HUES48 (cell line): ENCODE results near the gene SLC16A14.

Source experiments
- H3K27ac ChIP-seq: one replicate; pipeline ENCODE4 v1.7.0; 2013; ENCODE audit warnings: low read depth, low read length, inconsistent platforms
- H3K27me3 ChIP-seq: 2 replicates; pipeline ENCODE4 v1.6.1; 2013; ENCODE audit warnings: mild to moderate bottlenecking, low read length; ENCODE audit not compliant: control insufficient read depth, insufficient read depth
- H3K36me3 ChIP-seq: 2 replicates; pipeline ENCODE4 v1.6.1; 2013; ENCODE audit warnings: low read length; ENCODE audit not compliant: control insufficient read depth, insufficient read depth
- H3K4me1 ChIP-seq: 2 replicates; pipeline ENCODE4 v1.6.1; 2013; ENCODE audit warnings: mild to moderate bottlenecking, low read length; ENCODE audit not compliant: control insufficient read depth, insufficient read depth
- H3K4me3 ChIP-seq: 2 replicates; pipeline ENCODE4 v1.5.1; 2013; ENCODE audit warnings: mild to moderate bottlenecking, low read depth, low read length
- H3K9ac ChIP-seq: 2 replicates; pipeline ENCODE4 v1.6.1; 2013; ENCODE audit warnings: mild to moderate bottlenecking, low read depth, low read length, moderate library complexity
- H3K9me3 ChIP-seq: 2 replicates; pipeline ENCODE4 v1.6.1; 2013; ENCODE audit warnings: low read length; ENCODE audit not compliant: control insufficient read depth, insufficient read depth

The SLC16A14 gene

GRCh38 chr2:230071421-230071820 lies 2.7 kb upstream of the SLC16A14 start:
- Histone ChIP-seq H3K4me1 (0 out of 2 replicates have a peak, but pooled peaks cover 3% of the 10 kb centered on the region), H3K27ac (no peak overlapping the region), H3K27me3 (peaks cover 31% of the 10 kb centered on the region), H3K9ac (no peak overlapping the region), H3K9me3 (no peaks in the 10 kb centered on the region), H3K4me3 (no peak overlapping the region), H3K36me3 (no peaks in the 10 kb centered on the region)

DNA sequence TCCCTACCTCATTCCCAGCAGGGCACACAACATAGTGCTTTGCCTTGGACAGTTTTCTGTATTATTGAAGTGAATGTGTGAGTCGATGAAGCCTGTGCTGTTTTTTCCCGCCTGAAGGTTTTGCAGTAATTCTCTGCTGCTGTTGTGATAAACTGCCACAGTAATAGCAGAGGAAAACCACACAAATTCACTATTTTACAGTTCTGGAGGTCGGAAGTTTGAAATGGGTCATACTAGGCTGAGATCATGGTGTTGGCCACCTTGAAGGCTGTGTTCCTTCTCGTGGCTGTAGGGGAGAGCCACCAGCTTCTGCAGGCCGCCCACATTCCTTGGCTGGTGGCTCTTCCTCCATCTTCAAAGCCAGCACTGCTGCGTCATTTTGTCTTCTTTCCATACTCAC lies 678 bp upstream of the SLC16A14 start:
- no peak overlapping the region for H3K4me3 ChIP-seq
- H3K4me1 ChIP-seq: 0 out of 2 replicates have a peak, but pooled peaks cover 3% of the 10 kb centered on the region
- no peaks in the 10 kb centered on the region for H3K9me3 ChIP-seq
- H3K36me3 ChIP-seq: no peaks in the 10 kb centered on the region
- H3K27ac ChIP-seq: no peak overlapping the region
- peaks cover 31% of the 10 kb centered on the region for H3K27me3 ChIP-seq
- H3K9ac ChIP-seq: no peak overlapping the region

DNA sequence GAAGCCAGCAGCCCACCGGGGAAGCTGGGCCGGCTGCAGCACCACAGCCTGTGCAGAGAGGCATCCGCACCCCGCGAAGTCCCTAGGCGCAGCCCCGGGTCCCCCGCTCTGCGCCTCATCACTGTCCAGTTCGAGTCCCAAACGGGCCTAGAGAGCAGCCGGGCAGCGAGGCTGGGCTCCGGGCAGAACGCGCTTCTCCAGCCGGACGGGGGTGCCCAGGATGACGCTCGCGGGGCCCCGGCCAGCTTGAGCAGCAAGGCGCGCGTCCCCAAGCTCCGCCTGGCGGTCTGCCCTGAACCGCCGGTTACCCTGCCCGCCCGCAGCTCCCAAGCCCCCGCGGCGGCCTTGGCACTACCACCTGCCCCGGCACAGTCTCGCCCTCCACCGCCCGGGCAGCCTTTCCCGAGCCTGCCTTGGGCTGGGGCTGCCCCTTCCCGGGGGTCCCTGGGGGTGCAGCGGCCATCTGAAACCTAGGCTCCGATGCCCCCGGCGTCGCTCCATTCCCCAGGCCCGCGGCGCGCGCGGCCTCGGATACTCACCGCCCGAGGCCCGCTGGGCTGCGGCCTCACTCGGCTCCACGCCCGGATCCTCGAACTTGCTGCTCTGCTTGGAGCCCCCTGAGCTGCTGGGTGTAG lies 591 bp downstream of the SLC16A14 start:
- H3K4me1 ChIP-seq: 0 out of 2 replicates have a peak, but pooled peaks cover 3% of the 10 kb centered on the region
- peak overlapping the region; percentile 52; the same call in 1 of the 2 replicates for H3K9ac ChIP-seq
- no peaks in the 10 kb centered on the region for H3K36me3 ChIP-seq
- peaks cover 31% of the 10 kb centered on the region for H3K27me3 ChIP-seq
- H3K9me3 ChIP-seq: no peaks in the 10 kb centered on the region
- H3K4me3 ChIP-seq: peak overlapping the region; percentile 72
- H3K27ac ChIP-seq: no peak overlapping the region

DNA sequence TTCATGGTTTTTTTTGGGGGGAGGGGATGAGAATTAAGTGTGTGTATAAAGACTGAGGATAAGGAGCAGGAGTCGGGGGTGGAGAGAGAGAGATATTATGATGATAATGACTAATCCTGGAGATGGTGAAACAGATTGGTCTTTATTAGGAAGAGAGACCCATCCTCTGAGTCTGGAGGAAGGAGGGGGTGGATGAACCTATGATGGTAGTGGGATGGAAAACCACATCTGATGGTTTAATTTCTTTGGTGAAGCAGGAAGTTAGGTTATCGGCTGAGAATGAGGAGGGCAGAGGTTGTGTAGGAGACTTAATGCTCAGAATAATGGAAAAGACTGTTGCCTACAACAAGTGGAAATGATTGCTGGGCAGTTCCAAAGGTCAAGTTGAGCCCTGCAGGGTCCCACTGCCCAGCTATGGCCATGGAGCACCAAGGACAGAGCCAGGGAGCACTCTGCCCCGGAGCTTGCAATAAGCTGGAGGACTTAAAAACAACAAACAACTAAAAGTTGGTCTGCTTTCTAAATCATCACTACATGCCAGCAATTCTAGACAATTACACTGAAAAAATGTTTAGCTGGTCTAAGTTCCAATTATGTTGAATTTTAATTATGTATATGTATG lies 7.9 kb downstream of the SLC16A14 start:
- H3K36me3 ChIP-seq: no peaks in the 10 kb centered on the region
- no peaks in the 10 kb centered on the region for H3K9me3 ChIP-seq
- H3K4me1 ChIP-seq: no peaks in the 10 kb centered on the region
- H3K9ac ChIP-seq: no peak overlapping the region
- no peak overlapping the region for H3K27ac ChIP-seq
- no peak overlapping the region for H3K4me3 ChIP-seq
- H3K27me3 ChIP-seq: no peaks in the 10 kb centered on the region

DNA sequence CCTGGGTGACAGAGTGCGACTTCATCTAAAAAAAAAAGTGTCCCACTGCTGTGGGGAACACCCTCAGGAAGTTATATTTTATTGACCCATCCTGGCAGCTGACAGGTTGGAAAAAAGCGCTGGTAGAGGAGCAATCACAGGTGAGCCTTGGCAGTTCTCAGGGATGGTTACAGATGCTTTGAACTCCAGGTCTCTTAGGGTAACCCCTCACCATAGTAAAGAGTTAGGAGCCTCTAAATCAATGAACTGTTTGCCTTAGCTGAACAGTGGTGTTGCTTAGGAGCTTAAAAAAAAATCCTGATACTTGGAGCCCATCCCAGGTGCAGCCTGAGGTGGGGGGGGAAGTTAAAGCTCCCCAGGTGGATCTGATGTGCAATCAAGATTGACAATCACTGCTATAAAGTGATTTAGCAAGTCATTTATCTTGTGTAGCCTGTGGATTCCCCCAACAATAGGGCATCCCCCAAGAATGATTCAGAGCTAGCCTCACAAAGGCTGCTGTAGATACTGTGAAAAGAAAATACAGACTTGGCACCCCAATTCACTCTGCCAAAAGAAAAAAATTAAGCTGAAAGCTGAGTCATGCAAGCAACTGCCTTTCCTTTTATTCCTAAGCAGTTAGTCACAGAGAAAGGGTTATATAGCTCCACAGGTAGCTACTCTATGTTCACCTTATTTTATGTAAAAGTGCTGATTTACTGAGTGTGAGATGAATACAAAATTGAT lies 14.8 kb downstream of the SLC16A14 start:
- Histone ChIP-seq H3K9me3 (no peaks in the 10 kb centered on the region), H3K9ac (no peak overlapping the region), H3K27me3 (no peaks in the 10 kb centered on the region), H3K27ac (peak overlapping the region; percentile 6), H3K4me3 (no peak overlapping the region), H3K4me1 (no peaks in the 10 kb centered on the region), H3K36me3 (no peaks in the 10 kb centered on the region)

DNA sequence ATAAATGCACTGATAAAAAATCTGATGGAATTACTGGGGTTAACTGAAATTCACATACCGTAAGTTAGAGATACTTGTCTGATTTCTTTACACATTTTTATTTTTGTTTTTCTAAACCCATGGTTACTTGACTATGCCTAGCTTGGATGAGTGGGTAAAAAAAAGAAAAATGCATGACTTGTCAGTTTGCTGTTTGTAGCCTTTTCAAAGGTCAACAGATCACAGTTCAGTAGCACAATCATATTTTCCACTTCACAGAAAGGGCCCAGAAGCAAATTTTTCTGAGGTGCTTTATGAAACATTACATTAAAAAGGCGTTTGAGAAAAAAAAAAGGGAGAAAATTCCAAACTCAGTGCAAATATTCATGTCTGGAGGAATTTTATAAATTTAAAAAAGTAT lies 16.4 kb downstream of the SLC16A14 start:
- Histone ChIP-seq H3K9ac (no peak overlapping the region), H3K9me3 (no peaks in the 10 kb centered on the region), H3K27me3 (no peaks in the 10 kb centered on the region), H3K36me3 (no peaks in the 10 kb centered on the region), H3K4me1 (no peaks in the 10 kb centered on the region), H3K27ac (no peak overlapping the region), H3K4me3 (no peak overlapping the region)

- H3K36me3 ChIP-seq: no peaks in the 10 kb centered on the region
- no peak overlapping the region for H3K4me3 ChIP-seq
- no peak overlapping the region for H3K27ac ChIP-seq
- no peak overlapping the region for H3K9ac ChIP-seq
- H3K4me1 ChIP-seq: no peaks in the 10 kb centered on the region
- no peaks in the 10 kb centered on the region for H3K27me3 ChIP-seq
- H3K9me3 ChIP-seq: no peaks in the 10 kb centered on the region
Measured at GRCh38 chr2:230050136-230050535, 18.6 kb downstream of the SLC16A14 start.

DNA sequence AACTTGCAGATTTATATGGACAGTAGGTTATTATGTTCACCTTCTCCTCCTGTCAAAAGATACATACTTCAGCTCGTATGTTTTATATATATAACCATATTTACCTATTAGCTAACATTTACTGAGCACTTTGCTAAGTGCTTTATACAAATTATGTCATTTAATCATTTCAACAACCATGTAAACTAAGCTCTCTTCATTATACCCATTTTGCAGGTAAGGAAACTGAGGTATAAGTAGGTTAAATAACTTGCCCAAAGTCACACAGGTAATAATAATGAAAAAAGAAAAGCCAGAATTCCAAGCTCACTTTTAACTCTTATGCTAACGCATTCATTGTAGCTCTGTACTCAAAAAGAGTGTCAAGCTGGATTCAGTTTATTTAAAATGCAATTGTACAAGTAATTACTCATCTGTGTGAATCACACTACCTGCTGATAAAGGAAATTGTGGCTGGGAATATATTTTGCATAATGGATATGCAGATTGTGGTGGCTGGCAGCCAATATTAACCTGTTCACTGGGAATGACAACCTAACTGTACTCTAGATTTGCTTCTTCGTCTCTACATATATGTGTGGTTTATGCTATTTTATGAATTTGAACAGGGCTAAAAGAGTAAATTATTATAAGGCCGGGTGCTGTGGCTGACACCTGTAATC lies 20.6 kb downstream of the SLC16A14 start:
- H3K9me3 ChIP-seq: no peaks in the 10 kb centered on the region
- no peak overlapping the region for H3K4me3 ChIP-seq
- no peaks in the 10 kb centered on the region for H3K4me1 ChIP-seq
- H3K27ac ChIP-seq: no peak overlapping the region
- H3K27me3 ChIP-seq: no peaks in the 10 kb centered on the region
- no peak overlapping the region for H3K9ac ChIP-seq
- no peaks in the 10 kb centered on the region for H3K36me3 ChIP-seq

DNA sequence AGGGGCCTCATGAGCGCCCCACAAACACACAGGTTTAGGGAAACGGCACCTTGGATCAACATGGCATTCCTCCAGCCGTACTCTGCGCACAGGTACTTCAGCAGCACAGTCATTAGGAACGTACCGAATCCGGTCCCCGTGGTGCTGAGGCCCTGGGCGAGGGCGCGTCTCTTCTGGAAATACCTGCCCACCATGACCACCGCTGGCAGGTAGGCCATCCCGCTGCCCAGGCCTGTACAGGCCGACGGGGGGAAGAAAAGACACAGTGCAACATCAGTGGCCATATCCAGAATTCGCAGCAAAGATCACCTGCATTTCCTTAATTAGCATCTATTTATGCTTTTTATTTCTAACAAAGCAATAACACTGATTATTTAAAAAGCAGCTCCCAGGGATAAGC lies 22.2 kb downstream of the SLC16A14 start:
- H3K9me3 ChIP-seq: no peaks in the 10 kb centered on the region
- no peaks in the 10 kb centered on the region for H3K4me1 ChIP-seq
- H3K36me3 ChIP-seq: no peaks in the 10 kb centered on the region
- H3K27ac ChIP-seq: no peak overlapping the region
- no peaks in the 10 kb centered on the region; the same call in 1 of the 2 replicates for H3K27me3 ChIP-seq
- H3K9ac ChIP-seq: no peak overlapping the region
- H3K4me3 ChIP-seq: no peak overlapping the region

GRCh38 chr2:230043461-230043860 lies 25.3 kb downstream of the SLC16A14 start:
- no peak overlapping the region for H3K27ac ChIP-seq
- H3K4me3 ChIP-seq: no peak overlapping the region
- no peaks in the 10 kb centered on the region for H3K9me3 ChIP-seq
- no peak overlapping the region for H3K9ac ChIP-seq
- H3K36me3 ChIP-seq: no peaks in the 10 kb centered on the region
- no peaks in the 10 kb centered on the region for H3K4me1 ChIP-seq
- H3K27me3 ChIP-seq: no peaks in the 10 kb centered on the region; the same call in 1 of the 2 replicates
